ENCODE data around the gene C2. TPM values are rescaled to one million over a fixed set of nuclear protein-coding genes. Genes with fewer than 3 reads are reported as not detected.

C2 gene
- total RNA-seq, 4 donors from 2014 or later: 3.3 to 33.4 (median 14.4) TPM

- no peaks in the 10 kb centered on the region for H3K27me3 ChIP-seq
- no peak overlapping the region for H3K27ac ChIP-seq
- H3K36me3 ChIP-seq: peaks cover 0 to 100% of the 10 kb centered on the region in 2 donors
- no peak overlapping the region for H3K4me3 ChIP-seq
- ATAC-seq: no peak
- TF ChIP-seq CTCF (IDR thresholded peaks at IDR 0.05): no peak
- TF ChIP-seq POLR2A (IDR thresholded peaks at IDR 0.05): no peak
- no peak for TF ChIP-seq EP300 (IDR thresholded peaks at IDR 0.05)
- TF ChIP-seq POLR2AphosphoS5 (IDR thresholded peaks at IDR 0.05): no peak
- H3K9me3 ChIP-seq: no peaks in the 10 kb centered on the region
- no peaks in the 10 kb centered on the region for H3K4me1 ChIP-seq
- WGBS, 2 donors (ENCODE audit: low coverage in 1 of 2): 76% methylated on average over 8 of the region's 18 CpGs; no CpG with 5 or more reads in 1 of the 2 donors
Measured at GRCh38 chr6:31886541-31886991, 41.0 kb upstream of the C2 start.

- 74 to 80% methylated on average over 1 to 3 of the region's 19 CpGs for WGBS, 2 donors (ENCODE audit: low coverage in 1 of 2)
- TF ChIP-seq EP300 (IDR thresholded peaks at IDR 0.05): no peak
- TF ChIP-seq POLR2AphosphoS5 (IDR thresholded peaks at IDR 0.05): no peak
- TF ChIP-seq CTCF (IDR thresholded peaks at IDR 0.05): no peak
- no peak for TF ChIP-seq POLR2A (IDR thresholded peaks at IDR 0.05)
- no peak for ATAC-seq
- Histone ChIP-seq H3K4me3 (no peak overlapping the region), H3K36me3 (peaks cover 0 to 100% of the 10 kb centered on the region in 2 donors), H3K9me3 (no peaks in the 10 kb centered on the region), H3K27ac (no peak overlapping the region), H3K27me3 (no peaks in the 10 kb centered on the region), H3K4me1 (no peaks in the 10 kb centered on the region)
Measured at GRCh38 chr6:31887173-31888007, 40.1 kb upstream of the C2 start.

GRCh38 chr6:31888276-31889258 lies 39.0 kb upstream of the C2 start:
- no peaks in the 10 kb centered on the region for H3K9me3 ChIP-seq
- ATAC-seq: no peak
- H3K27ac ChIP-seq: no peak overlapping the region
- WGBS, 2 donors (ENCODE audit: low coverage in 1 of 2): 76% methylated on average over 4 of the region's 43 CpGs; no CpG with 5 or more reads in 1 of the 2 donors
- H3K27me3 ChIP-seq: no peaks in the 10 kb centered on the region
- H3K4me1 ChIP-seq: no peaks in the 10 kb centered on the region
- no peak overlapping the region for H3K4me3 ChIP-seq
- no peak for TF ChIP-seq POLR2AphosphoS5 (IDR thresholded peaks at IDR 0.05)
- TF ChIP-seq EP300 (IDR thresholded peaks at IDR 0.05): no peak
- peak in 3 of 4 experiments; percentile 39 to 63 (median 45) for TF ChIP-seq CTCF (IDR thresholded peaks at IDR 0.05)
- TF ChIP-seq POLR2A (IDR thresholded peaks at IDR 0.05): no peak
- peaks cover 0 to 100% of the 10 kb centered on the region in 2 donors for H3K36me3 ChIP-seq

GRCh38 chr6:31889331-31889972 lies 38.1 kb upstream of the C2 start:
- Histone ChIP-seq H3K36me3 (peaks cover 0 to 100% of the 10 kb centered on the region in 2 donors), H3K4me1 (no peaks in the 10 kb centered on the region), H3K27ac (no peak overlapping the region), H3K9me3 (no peaks in the 10 kb centered on the region), H3K27me3 (no peaks in the 10 kb centered on the region), H3K4me3 (no peak overlapping the region)
- 83 to 100% methylated on average over 1 to 3 of the region's 3 CpGs for WGBS, 2 donors (ENCODE audit: low coverage in 1 of 2)
- no peak for ATAC-seq
- no peak for TF ChIP-seq POLR2AphosphoS5 (IDR thresholded peaks at IDR 0.05)
- TF ChIP-seq POLR2A (IDR thresholded peaks at IDR 0.05): no peak
- TF ChIP-seq CTCF (IDR thresholded peaks at IDR 0.05): no peak
- no peak for TF ChIP-seq EP300 (IDR thresholded peaks at IDR 0.05)
